ENCODE results near the gene CMSS1. TPM values are rescaled to one million over a fixed set of nuclear protein-coding genes. Genes with fewer than 3 reads are reported as not detected.
A peak's percentile ranks its signal among the peaks of the same experiment; 100 is the strongest.

Gene CMSS1
- polyA plus RNA-seq, 1 of the 3 experiments (the other 2 are of a cell fraction) = 9.1 TPM

- TF ChIP-seq SIN3A (IDR thresholded peaks at IDR 0.05; ENCODE audit: borderline replicate concordance, low read depth, low read length) = no peak
- no peak for TF ChIP-seq TAF1 (IDR thresholded peaks at IDR 0.05; ENCODE audit: borderline replicate concordance, low read depth, low read length)
- TF ChIP-seq USF2 (IDR thresholded peaks at IDR 0.05; ENCODE audit: borderline replicate concordance, low read depth, low read length) = no peak
- TF ChIP-seq REST (IDR thresholded peaks at IDR 0.05; ENCODE audit: low read depth, low read length) = no peak
- no peak for TF ChIP-seq RXRA (IDR thresholded peaks at IDR 0.05; ENCODE audit: borderline replicate concordance, low read depth)
- no peak for TF ChIP-seq NFIC (IDR thresholded peaks at IDR 0.05; ENCODE audit: borderline replicate concordance)
- TF ChIP-seq USF1 (IDR thresholded peaks at IDR 0.05; ENCODE audit: borderline replicate concordance, low read depth) = no peak
- no peak for TF ChIP-seq SMC3 (IDR thresholded peaks at IDR 0.05; ENCODE audit: low read depth, low read length)
- TF ChIP-seq PBX3 (IDR thresholded peaks at IDR 0.05) = peak; percentile 42; the same call in 1 of the 2 replicates
- TF ChIP-seq FOSL2 (IDR thresholded peaks at IDR 0.05; ENCODE audit: borderline replicate concordance, low read depth) = peak; percentile 50; the same call in 1 of the 2 replicates
- TF ChIP-seq TCF12 (IDR thresholded peaks at IDR 0.05) = 0 out of 2 replicates have a peak, but pooled peaks have one; percentile 20
- TF ChIP-seq JUND (IDR thresholded peaks at IDR 0.05) = peak; percentile 25; the same call in 1 of the 2 replicates
- TF ChIP-seq MXI1 (IDR thresholded peaks at IDR 0.05; ENCODE audit: low read depth, low read length) = no peak
- Histone ChIP-seq H3K9me3 (no peaks in the 10 kb centered on the region), H3K9me2 (no peaks in the 10 kb centered on the region), H3K27ac (ENCODE audit: low read depth in 2 of 2, low read length in 1 of 2) (peak overlapping the region in 1 of 2 experiments; percentile 41; a peak in 1 of 4 replicates), H3K4me2 (no peak overlapping the region), H4K20me1 (ENCODE audit: insufficient read depth) (no peaks in the 10 kb centered on the region), H2AFZ (ENCODE audit: low read depth) (no peak overlapping the region), H3K4me1 (ENCODE audit: control insufficient read depth in 1 of 2, insufficient read depth in 2 of 2, low read depth in 1 of 2, low read length in 1 of 2) (no peaks in the 10 kb centered on the region; a peak in 1 of 4 replicates), H3K4me3 (ENCODE audit: low read depth in 2 of 2, low read length in 1 of 2) (no peak overlapping the region), H3K9ac (no peak overlapping the region), H3K36me3 (replicated peaks in 1 of 2; ENCODE audit: control insufficient read depth in 1 of 2, insufficient read depth in 2 of 2, low read length in 1 of 2) (no peaks in the 10 kb centered on the region), H3K79me2 (ENCODE audit: insufficient read depth) (no peaks in the 10 kb centered on the region), H3K27me3 (ENCODE audit: insufficient read depth) (no peaks in the 10 kb centered on the region), H3F3A (replicated peaks; ENCODE audit: insufficient read depth) (peaks cover 4% of the 10 kb centered on the region)
- WGBS (ENCODE audit: low lambda C conversion rate) = 5% methylated on average over 1 of the region's 1 CpG
- ChIA-PET CTCF (no interaction called here), POLR2A (no interaction called here)
- no peak for DNase-seq
Measured at GRCh38 chr3:100216713-100217112, 399.1 kb downstream of the CMSS1 start.

Measured in SK-N-SH (cell line).